ENCODE results near the gene ALDH16A1. TPM values are rescaled to one million over a fixed set of nuclear protein-coding genes. Genes with fewer than 3 reads are reported as not detected.

ALDH16A1 gene
- total and polyA plus RNA-seq, 2 of the 4 experiments (the other 2 are of a cell fraction), result 10.4 to 12.9 TPM

DNA sequence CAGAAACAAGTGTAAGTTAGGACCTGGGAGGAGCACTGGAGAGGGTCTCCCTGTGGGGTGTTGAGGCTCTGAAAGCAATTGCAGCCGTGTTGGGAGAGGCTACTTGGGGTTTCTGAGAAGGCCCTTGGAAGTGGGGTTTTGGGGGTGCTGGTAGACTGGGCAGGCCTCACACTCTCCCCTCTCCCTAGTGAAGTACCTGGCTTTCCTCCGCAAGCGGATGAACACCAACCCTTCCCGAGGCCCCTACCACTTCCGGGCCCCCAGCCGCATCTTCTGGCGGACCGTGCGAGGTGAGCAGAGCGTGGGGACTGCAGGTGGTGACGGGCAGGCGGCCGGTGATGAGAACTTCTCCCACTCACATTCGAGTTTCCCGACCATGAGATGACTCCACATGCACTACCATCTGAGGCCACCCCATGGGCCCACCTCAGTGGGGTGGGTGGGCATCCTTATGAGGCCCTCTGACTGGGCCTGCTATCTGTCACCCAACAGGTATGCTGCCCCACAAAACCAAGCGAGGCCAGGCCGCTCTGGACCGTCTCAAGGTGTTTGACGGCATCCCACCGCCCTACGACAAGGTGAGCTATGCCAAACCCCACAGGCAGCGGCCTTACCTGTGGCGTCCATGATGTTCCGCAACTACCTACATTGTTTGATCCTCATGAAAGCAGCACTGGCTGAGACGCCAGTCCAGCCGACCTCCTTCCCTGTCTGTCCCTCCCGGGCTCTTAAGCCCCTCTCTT, 37.4 kb downstream of the ALDH16A1 start:
- dilution Hi-C loops (cut with HindIII; ENCODE audit: low sequenced_read_pairs, unreplicated experiment) (no loop called here), in situ Hi-C loops (cut with MboI; ENCODE audit: low sequenced_read_pairs) (loop anchor here (10.0 kb wide), 1 partner anchor 174 kb away; the partner anchor contains the start of genes BCL2L12 and IRF3), intact Hi-C loops (cut with micrococcal nuclease) (no loop called here)
- Histone ChIP-seq H3K27ac (ENCODE audit: insufficient read depth, low read length) (peak overlapping the region; percentile 17; the same call in 1 of the 2 replicates), H3K4me1 (ENCODE audit: control insufficient read depth, insufficient read depth, low read length) (peaks cover 7% of the 10 kb centered on the region), H3K18ac (ENCODE audit: low read depth, low read length) (no peak overlapping the region), H3K14ac (replicated peaks; ENCODE audit: low read depth, low read length) (no peak overlapping the region), H3K4me2 (ENCODE audit: low read depth, low read length) (no peak overlapping the region), H2AK5ac (ENCODE audit: low read depth, low read length) (no peak overlapping the region), H4K5ac (ENCODE audit: low read depth, low read length) (no peak overlapping the region), H3K23ac (ENCODE audit: low read depth, low read length) (peak overlapping the region; percentile 77; the same call in 1 of the 2 replicates), H4K8ac (ENCODE audit: low read depth in 2 of 2, low read length in 2 of 2) (peak overlapping the region in 1 of 2 experiments; percentile 31; a peak in 1 of 4 replicates), H4K20me1 (ENCODE audit: insufficient read depth, low read length) (peaks cover 56% of the 10 kb centered on the region), H2AFZ (replicated peaks; ENCODE audit: low read length, poor library complexity) (no peak overlapping the region), H3K9me3 (ENCODE audit: control insufficient read depth, insufficient read depth, low read length) (no peaks in the 10 kb centered on the region), H3K56ac (ENCODE audit: extremely low read depth, insufficient read depth, low read length) (no peak overlapping the region), H2BK120ac (ENCODE audit: low read depth, low read length) (no peak overlapping the region), H2BK5ac (ENCODE audit: low read depth, low read length, poor library complexity, severe bottlenecking) (no peak overlapping the region), H4K91ac (ENCODE audit: insufficient read depth, low read depth, low read length) (no peak overlapping the region), H3K9me1 (ENCODE audit: insufficient read depth, low read length) (peaks cover 5% of the 10 kb centered on the region), H3K79me1 (ENCODE audit: low read depth in 1 of 2, low read length in 2 of 2) (peaks cover 11 to 39% of the 10 kb centered on the region in 2 experiments), H2BK15ac (ENCODE audit: low read depth, low read length) (no peak overlapping the region), H3K27me3 (ENCODE audit: control insufficient read depth, insufficient read depth, low read length) (no peaks in the 10 kb centered on the region), H3K4me3 (ENCODE audit: insufficient read depth, low read depth, low read length) (no peak overlapping the region), H2BK20ac (ENCODE audit: low read depth, low read length) (no peak overlapping the region), H3K9ac (ENCODE audit: low read depth, low read length) (0 out of 2 replicates have a peak overlapping the region, but pooled peaks have one; percentile 24), H3K36me3 (ENCODE audit: control insufficient read depth, insufficient read depth, low read length) (peaks cover 47% of the 10 kb centered on the region), H3K4ac (ENCODE audit: low read depth, low read length) (no peak overlapping the region), H2AK9ac (replicated peaks; ENCODE audit: low read depth, low read length, poor library complexity) (peak overlapping the region; percentile 69)
- POLR2A ChIA-PET (ENCODE audit: unreplicated experiment), result no interaction called here
- no peak for DNase-seq
- 96% methylated on average over 11 of the region's 27 CpGs; no CpG with 5 or more reads in 1 of the 2 experiments for WGBS, 2 experiments (ENCODE audit: extremely low coverage in 2 of 2, insufficient read length in 1 of 2)
- BruUV-seq (replicated peaks), result no TSS peak
- CTCF ChIA-PET, result no interaction called here
- ATAC-seq (ENCODE audit: low read depth), result no peak
- TF ChIP-seq RAD21 (IDR thresholded peaks at IDR 0.05; ENCODE audit: low read length), result no peak
- TF ChIP-seq, protein P1, sequence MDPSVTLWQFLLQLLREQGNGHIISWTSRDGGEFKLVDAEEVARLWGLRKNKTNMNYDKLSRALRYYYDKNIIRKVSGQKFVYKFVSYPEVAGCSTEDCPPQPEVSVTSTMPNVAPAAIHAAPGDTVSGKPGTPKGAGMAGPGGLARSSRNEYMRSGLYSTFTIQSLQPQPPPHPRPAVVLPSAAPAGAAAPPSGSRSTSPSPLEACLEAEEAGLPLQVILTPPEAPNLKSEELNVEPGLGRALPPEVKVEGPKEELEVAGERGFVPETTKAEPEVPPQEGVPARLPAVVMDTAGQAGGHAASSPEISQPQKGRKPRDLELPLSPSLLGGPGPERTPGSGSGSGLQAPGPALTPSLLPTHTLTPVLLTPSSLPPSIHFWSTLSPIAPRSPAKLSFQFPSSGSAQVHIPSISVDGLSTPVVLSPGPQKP (IDR thresholded peaks at IDR 0.05; ENCODE audit: borderline replicate concordance, low read depth, low read length), result no peak
- no peak for TF ChIP-seq MXI1 (IDR thresholded peaks at IDR 0.05; ENCODE audit: borderline replicate concordance, low read depth, low read length)
- TF ChIP-seq MAFK (IDR thresholded peaks at IDR 0.05; ENCODE audit: low read depth, low read length), result no peak
- no peak for TF ChIP-seq CHD1 (IDR thresholded peaks at IDR 0.05; ENCODE audit: low read depth, low read length)
- TF ChIP-seq, protein P2, sequence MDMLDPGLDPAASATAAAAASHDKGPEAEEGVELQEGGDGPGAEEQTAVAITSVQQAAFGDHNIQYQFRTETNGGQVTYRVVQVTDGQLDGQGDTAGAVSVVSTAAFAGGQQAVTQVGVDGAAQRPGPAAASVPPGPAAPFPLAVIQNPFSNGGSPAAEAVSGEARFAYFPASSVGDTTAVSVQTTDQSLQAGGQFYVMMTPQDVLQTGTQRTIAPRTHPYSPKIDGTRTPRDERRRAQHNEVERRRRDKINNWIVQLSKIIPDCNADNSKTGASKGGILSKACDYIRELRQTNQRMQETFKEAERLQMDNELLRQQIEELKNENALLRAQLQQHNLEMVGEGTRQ (IDR thresholded peaks at IDR 0.05; ENCODE audit: low read depth, low read length), result no peak
- no peak for TF ChIP-seq CEBPB (IDR thresholded peaks at IDR 0.05; ENCODE audit: low read depth, low read length)
- TF ChIP-seq, protein P3, sequence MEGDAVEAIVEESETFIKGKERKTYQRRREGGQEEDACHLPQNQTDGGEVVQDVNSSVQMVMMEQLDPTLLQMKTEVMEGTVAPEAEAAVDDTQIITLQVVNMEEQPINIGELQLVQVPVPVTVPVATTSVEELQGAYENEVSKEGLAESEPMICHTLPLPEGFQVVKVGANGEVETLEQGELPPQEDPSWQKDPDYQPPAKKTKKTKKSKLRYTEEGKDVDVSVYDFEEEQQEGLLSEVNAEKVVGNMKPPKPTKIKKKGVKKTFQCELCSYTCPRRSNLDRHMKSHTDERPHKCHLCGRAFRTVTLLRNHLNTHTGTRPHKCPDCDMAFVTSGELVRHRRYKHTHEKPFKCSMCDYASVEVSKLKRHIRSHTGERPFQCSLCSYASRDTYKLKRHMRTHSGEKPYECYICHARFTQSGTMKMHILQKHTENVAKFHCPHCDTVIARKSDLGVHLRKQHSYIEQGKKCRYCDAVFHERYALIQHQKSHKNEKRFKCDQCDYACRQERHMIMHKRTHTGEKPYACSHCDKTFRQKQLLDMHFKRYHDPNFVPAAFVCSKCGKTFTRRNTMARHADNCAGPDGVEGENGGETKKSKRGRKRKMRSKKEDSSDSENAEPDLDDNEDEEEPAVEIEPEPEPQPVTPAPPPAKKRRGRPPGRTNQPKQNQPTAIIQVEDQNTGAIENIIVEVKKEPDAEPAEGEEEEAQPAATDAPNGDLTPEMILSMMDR (conservative IDR thresholded peaks at IDR 0.05; ENCODE audit: low read depth, low read length), result no peak
- no peak for TF ChIP-seq RCOR1 (IDR thresholded peaks at IDR 0.05; ENCODE audit: insufficient replicate concordance, low read length)
- TF ChIP-seq MAZ (IDR thresholded peaks at IDR 0.05; ENCODE audit: borderline replicate concordance, low read depth, low read length), result no peak
- TF ChIP-seq RFX5 (IDR thresholded peaks at IDR 0.05; ENCODE audit: low read depth, low read length), result no peak
- no peak for TF ChIP-seq BHLHE40 (IDR thresholded peaks at IDR 0.05; ENCODE audit: low read depth, low read length)
- no peak for TF ChIP-seq SMC3 (IDR thresholded peaks at IDR 0.05; ENCODE audit: low read depth, low read length)
- no peak for TF ChIP-seq FOS (IDR thresholded peaks at IDR 0.05; ENCODE audit: low read depth, low read length)

All from IMR-90 (cell line).